Activated T-cell treated with anti-CD3 and anti-CD28 coated beads, Interleukin-2, amount 50 U/mL, for 72 hours (primary cell): Measurements from ENCODE around the gene CDH4. TPM values are rescaled to one million over a fixed set of nuclear protein-coding genes. Genes with fewer than 3 reads are reported as not detected.

Experiments used
- ATAC-seq, 2 donors: fragments of 150-1000 bp; cut with Tn5 transposase; replicated peaks in 1 of 2; 2 replicates each; pipeline ENCODE4 v1.10.0; 2021; ENCODE audit warnings: moderate library complexity in 2 of 2, mild to moderate bottlenecking in 1 of 2
- DNase-seq, 2 donors: peaks; one replicate each; pipeline ENCODE4 v3.0.0; 2021 to 2022; ENCODE audit warnings: mixed read lengths in 1 of 2
- H3K27ac Mint-ChIP-seq: one replicate; pipeline ENCODE4 v1.8.0; 2022; ENCODE audit warnings: mild to moderate bottlenecking, moderate library complexity, mixed read lengths
- H3K27me3 Mint-ChIP-seq: one replicate; pipeline ENCODE4 v1.8.0; 2022; ENCODE audit warnings: low read depth, mixed read lengths
- H3K36me3 Mint-ChIP-seq, 2 donors: one replicate each; pipeline ENCODE4 v1.8.0; 2022; ENCODE audit warnings: mixed read lengths in 2 of 2, mild to moderate bottlenecking in 1 of 2; ENCODE audit not compliant: insufficient read depth in 2 of 2
- H3K4me1 Mint-ChIP-seq: one replicate; pipeline ENCODE4 v1.8.0; 2022; ENCODE audit warnings: low read depth, mixed read lengths
- H3K4me3 Mint-ChIP-seq, 2 donors: one replicate each; pipeline ENCODE4 v1.8.0; 2022; ENCODE audit warnings: mild to moderate bottlenecking in 2 of 2, mixed read lengths in 2 of 2, moderate library complexity in 2 of 2
- H3K9me3 Mint-ChIP-seq, 2 donors: one replicate each; pipeline ENCODE4 v1.8.0; 2022; ENCODE audit warnings: mixed read lengths in 2 of 2
- total RNA-seq, 2 donors: library from RNA; stranded (reverse); gene quantifications; one replicate each; pipeline ENCODE4 v1.2.3, GENCODE V29; 2022

The CDH4 gene
- total RNA-seq, 2 donors from 2014 or later = 0.17 to 0.35 TPM

DNA sequence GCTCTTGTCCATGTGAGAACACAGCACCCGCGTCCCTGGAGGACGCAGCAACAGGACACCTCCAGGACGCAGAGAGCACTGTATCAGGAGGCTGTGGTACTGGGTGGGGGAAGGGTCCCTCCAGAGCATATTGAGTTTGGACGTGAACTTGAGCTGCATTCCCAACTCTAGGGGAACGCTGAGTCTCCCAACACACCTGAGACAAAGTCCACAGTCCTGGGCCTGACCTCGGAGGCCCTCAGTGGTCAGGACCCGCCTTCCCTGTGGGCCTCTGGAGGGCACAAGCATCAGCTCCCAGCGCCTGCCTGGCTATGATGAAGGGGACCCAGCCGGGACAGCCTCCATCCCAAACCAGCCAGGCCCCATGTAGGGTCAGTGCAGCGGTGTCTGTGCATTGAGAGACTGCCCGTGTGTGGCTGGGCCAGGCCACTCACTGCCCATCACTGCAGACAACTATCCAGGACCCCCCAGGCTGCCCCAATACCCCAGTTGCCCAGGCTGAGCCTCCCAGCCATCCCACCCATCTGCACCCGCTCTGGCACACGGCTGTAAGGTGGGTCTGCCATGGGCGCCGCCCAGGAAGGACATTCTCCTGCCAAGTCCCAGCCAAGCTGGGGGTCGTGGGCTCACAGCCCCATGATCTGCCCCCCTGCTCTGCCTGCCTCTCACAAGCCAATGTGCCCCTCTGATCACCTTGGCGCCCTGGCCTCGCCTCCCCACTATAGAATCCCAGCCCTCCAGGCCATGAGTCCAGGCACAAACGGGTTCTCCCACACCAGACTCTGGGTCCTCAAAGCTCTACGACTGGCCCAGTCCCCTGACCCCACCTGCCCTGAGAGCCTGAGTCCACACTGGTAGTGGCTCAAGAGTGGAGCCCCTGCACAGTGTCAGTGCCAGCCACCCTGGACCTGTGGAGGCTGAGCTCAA is 697.9 kb downstream of the CDH4 start:
- no peak overlapping the region for H3K27ac Mint-ChIP-seq
- no peak for ATAC-seq
- DNase-seq = no peak
- H3K27me3 Mint-ChIP-seq = peaks cover 9% of the 10 kb centered on the region
- peaks cover 0 to 2% of the 10 kb centered on the region in 2 donors for H3K36me3 Mint-ChIP-seq
- H3K9me3 Mint-ChIP-seq = no peaks in the 10 kb centered on the region
- H3K4me3 Mint-ChIP-seq = no peak overlapping the region
- H3K4me1 Mint-ChIP-seq = no peaks in the 10 kb centered on the region

DNA sequence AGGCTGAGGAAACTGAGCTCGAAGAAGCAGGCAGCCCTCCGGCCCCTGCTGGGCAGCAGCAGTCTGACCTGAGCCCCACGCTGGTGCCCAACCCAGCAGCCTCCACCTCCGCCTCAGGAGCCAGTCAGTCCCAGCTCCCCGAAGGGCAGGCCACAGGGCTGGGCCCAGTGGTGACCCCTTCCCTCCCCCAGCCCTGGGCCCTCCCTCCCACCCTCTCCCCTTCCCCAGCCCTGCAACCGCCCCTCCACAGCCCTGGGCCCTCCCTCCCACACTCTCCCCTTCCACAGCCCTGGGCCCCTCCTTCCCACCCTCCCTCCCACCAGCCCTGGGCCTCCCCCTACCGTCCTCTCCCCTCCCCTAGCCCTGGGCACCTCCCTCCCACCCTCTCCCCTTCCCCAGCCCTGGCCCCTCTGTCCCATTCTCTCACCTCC is 698.6 kb downstream of the CDH4 start:
- Mint-ChIP-seq H3K4me3 (no peak overlapping the region), H3K27ac (no peak overlapping the region), H3K9me3 (no peaks in the 10 kb centered on the region), H3K27me3 (peaks cover 11% of the 10 kb centered on the region), H3K4me1 (no peaks in the 10 kb centered on the region), H3K36me3 (peaks cover 0 to 2% of the 10 kb centered on the region in 2 donors)
- ATAC-seq (no peak), DNase-seq (no peak)

- peaks cover 11% of the 10 kb centered on the region for H3K27me3 Mint-ChIP-seq
- H3K36me3 Mint-ChIP-seq = peaks cover 0 to 2% of the 10 kb centered on the region in 2 donors
- H3K27ac Mint-ChIP-seq = no peak overlapping the region
- no peaks in the 10 kb centered on the region for H3K4me1 Mint-ChIP-seq
- DNase-seq = no peak
- no peak for ATAC-seq
- no peaks in the 10 kb centered on the region for H3K9me3 Mint-ChIP-seq
- H3K4me3 Mint-ChIP-seq = no peak overlapping the region
Measured at GRCh38 chr20:61951695-61952533, 699.9 kb downstream of the CDH4 start.

DNA sequence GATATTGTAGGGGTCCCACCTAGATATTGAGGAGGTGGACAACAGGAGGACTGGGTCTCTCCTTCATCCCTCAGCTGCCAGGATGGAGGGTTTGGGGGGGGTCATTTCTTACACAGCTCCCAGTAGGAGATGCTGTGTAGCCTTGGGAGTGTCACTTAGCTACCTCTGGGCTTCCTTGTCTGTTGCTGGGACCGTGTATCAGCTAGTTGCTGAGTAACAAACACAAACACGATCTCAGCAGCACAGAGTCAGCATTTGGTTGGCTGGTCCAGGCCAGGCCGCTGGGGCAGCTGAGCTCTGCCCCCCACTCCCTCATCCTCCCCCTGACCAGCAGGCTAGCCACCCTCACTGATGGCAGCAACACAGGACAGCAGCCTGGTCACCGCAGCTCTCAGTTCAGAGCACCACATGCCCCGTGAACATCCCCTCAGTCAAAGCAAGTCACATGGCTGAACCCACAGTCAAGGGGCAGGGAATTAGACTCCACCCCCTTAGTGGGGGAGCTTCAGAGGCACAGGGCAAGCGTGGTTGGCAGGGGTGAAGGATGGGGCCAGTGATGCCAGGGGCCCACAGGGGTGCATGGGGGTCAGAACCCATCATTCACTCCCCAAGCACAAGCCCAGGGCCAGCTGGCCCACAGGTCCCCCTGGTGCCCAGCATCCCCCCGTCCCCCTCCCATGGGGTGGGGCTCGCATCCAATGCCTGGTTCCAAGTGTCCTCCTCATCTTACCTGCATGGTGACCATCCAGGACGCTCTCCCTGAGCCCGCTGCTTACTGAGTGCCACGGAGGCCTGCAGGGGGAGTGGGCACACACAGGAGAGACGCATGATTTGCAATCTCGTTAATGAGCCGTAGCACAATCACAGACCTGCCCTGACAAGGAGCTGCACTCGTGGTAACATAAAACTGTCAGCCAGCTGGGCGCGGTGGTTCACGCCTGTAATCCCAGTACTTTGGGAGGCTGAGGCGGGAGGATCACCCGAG is 701.3 kb downstream of the CDH4 start:
- H3K9me3 Mint-ChIP-seq = no peaks in the 10 kb centered on the region
- DNase-seq (no peak), ATAC-seq (no peak)
- no peak overlapping the region for H3K27ac Mint-ChIP-seq
- H3K4me1 Mint-ChIP-seq = no peaks in the 10 kb centered on the region
- H3K4me3 Mint-ChIP-seq = no peak overlapping the region
- H3K27me3 Mint-ChIP-seq = peaks cover 11% of the 10 kb centered on the region
- H3K36me3 Mint-ChIP-seq = peaks cover 0 to 2% of the 10 kb centered on the region in 2 donors

DNA sequence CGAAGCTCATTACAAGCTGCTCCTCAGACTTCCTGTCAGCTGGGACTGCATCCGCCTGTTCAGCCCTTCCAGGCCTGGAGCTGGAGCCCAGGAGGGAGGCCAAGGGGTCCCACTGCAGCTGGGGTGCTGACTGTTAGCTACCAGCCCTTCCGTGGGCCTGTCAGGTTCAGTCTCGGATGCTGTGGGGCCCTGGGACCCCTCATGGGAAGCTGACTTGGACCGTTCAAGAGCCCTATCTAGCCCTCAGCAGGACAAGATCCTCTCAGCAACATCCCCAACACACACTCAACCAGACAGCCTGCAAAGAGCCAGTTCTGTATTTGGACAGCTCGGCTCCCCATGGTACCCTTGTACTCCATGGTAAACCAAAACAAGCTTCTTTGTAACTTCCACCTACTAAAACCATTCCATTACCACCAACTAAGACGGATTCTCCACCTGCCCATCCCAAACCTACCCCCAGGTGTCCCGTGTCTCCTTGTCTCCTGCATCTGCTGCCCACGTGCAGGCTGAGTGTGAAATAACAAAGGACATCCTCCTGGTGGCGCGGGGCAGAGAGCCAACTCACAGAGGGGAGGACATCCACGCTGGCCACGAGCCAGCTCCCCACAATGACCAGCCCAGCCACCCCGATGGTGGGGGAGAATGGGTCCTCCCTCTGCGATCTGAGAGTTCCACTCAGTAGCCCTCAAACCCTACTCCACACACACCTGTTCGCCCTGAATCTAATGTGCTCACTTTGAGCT is 702.4 kb downstream of the CDH4 start:
- Mint-ChIP-seq H3K4me1 (no peaks in the 10 kb centered on the region), H3K36me3 (no peaks in the 10 kb centered on the region)
- ATAC-seq = no peak

DNA sequence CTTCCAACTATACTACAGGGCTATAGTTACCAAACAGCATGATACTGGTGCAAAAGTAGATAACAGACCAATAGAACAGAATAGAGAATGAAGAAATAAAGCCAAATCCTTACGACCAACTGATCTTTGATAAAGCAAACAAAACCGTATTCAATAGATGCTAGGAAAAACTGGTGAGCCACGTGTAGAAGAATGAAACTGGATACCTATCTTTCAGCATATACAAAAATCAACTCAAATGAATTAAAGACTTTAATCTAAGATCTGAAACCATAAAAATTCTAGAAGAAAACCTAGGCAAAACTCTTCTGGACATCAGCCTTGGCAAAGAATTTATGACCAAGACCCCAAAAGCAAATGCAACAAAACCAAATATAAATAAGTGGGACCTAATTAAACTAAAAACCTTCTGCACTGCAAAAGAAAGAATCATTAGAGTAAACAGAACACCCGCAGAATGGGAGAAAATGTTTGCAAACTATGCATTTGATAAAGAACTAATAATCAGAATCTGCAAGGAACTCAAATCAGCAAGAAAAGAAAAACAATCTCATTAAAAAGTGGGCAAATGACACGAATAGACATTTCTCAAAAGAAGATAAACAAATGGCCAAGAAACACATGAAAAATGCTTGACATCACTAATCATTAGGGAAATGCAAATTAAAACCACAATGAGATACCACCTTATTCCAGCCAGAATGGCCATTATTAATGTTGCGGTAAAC is 703.8 kb downstream of the CDH4 start:
- Mint-ChIP-seq H3K27me3 (peaks cover 11% of the 10 kb centered on the region), H3K9me3 (no peaks in the 10 kb centered on the region), H3K27ac (no peak overlapping the region), H3K4me3 (no peak overlapping the region), H3K4me1 (no peaks in the 10 kb centered on the region), H3K36me3 (no peaks in the 10 kb centered on the region)
- ATAC-seq (no peak), DNase-seq (no peak)

More for the DNA sequence above, 702.4 kb downstream of the CDH4 start:
- H3K4me3 Mint-ChIP-seq = no peak overlapping the region
- H3K27me3 Mint-ChIP-seq = peaks cover 11% of the 10 kb centered on the region
- H3K9me3 Mint-ChIP-seq = no peaks in the 10 kb centered on the region
- DNase-seq = no peak
- H3K27ac Mint-ChIP-seq = no peak overlapping the region

GRCh38 chr20:61956396-61957342 is 704.6 kb downstream of the CDH4 start:
- no peaks in the 10 kb centered on the region for H3K36me3 Mint-ChIP-seq
- ATAC-seq (no peak), DNase-seq (no peak)
- H3K4me3 Mint-ChIP-seq = no peak overlapping the region
- no peaks in the 10 kb centered on the region for H3K4me1 Mint-ChIP-seq
- peaks cover 11% of the 10 kb centered on the region for H3K27me3 Mint-ChIP-seq
- H3K27ac Mint-ChIP-seq = no peak overlapping the region
- H3K9me3 Mint-ChIP-seq = no peaks in the 10 kb centered on the region

- no peaks in the 10 kb centered on the region for H3K9me3 Mint-ChIP-seq
- H3K36me3 Mint-ChIP-seq = no peaks in the 10 kb centered on the region
- ATAC-seq = no peak
- DNase-seq = no peak
- no peak overlapping the region for H3K4me3 Mint-ChIP-seq
- no peak overlapping the region for H3K27ac Mint-ChIP-seq
- H3K27me3 Mint-ChIP-seq = peaks cover 11% of the 10 kb centered on the region
- no peaks in the 10 kb centered on the region for H3K4me1 Mint-ChIP-seq
Measured at GRCh38 chr20:61957961-61958715, 706.1 kb downstream of the CDH4 start.

DNA sequence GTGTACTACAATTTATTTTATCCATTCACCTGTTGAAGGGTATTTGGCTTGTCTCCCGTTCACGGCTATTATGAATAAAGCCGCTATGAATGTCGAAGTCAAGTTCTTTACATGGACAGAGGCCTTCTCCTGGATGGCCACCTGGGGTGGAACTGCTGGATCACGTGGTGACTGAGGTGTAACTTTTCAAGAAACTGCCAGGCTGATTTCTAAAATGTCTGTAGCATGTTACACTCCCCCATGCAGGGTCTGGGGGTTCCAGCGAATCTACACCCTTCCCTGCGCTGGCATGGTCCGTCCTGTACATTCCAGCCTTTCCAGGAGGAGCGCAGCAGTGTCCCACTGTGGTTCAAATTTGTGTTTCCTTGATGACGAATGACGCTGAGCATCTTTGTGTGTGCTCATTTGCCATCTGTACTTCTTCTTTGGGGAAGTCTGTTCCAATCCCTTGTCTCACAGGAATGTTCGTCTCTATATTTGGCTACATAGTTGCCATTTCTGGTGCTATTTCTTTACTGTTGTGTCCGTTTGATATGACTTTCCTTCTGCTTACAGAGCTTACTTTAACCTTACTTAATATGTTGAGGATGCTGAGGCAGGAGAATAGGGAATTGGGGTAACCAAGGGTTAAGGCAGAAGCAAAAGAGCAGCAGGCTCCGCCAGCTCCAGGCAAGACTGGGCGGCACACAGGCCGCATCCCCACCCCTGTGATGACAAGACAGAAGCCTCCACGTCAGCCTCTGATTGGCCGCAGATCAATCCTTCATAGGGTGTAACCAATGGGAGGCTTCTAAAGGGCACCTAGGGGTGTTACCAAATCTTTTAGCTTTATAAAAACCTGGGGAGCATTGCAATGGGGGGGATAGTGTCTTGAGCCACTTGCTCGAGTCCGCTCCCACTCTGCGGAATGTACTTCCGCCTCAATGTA is 707.0 kb downstream of the CDH4 start:
- Mint-ChIP-seq H3K27ac (no peak overlapping the region), H3K9me3 (no peaks in the 10 kb centered on the region), H3K4me1 (no peaks in the 10 kb centered on the region), H3K4me3 (no peak overlapping the region), H3K36me3 (no peaks in the 10 kb centered on the region), H3K27me3 (peaks cover 17% of the 10 kb centered on the region)
- DNase-seq = no peak
- no peak for ATAC-seq
